ENCODE results near the gene NRM.
"Not testable (repeated sequence)": the region's sequence is repeated elsewhere in the genome, so short reads cannot be mapped to it uniquely, and the experiment has no call there.

Gene NRM

GRCh38 chr6:30719791-30720737, 29.3 kb upstream of the NRM start, which contains the start of gene TUBB:
TSS of gene TUBB (plus strand) at chr6:30720352. CDS start at chr6:30720507, 155 bp downstream.
- peak; percentile 99 for DNase-seq

GRCh38 chr6:30719356-30719755, 28.6 kb upstream of the NRM start:
- no peak for DNase-seq

- DNase-seq = not testable (repeated sequence)
Observed at GRCh38 chr6:30717845-30718720, 27.3 kb upstream of the NRM start.

- peak; percentile 100 for DNase-seq
Observed at GRCh38 chr6:30717129-30717844, 26.5 kb upstream of the NRM start, which contains the start of gene MDC1. TSS of gene MDC1 (minus strand) at chr6:30717281. CDS start at chr6:30715175, 2,106 bp downstream.

- DNase-seq = no peak
Observed at GRCh38 chr6:30716879-30717128, 26.0 kb upstream of the NRM start.

GRCh38 chr6:30714263-30714662, 23.5 kb upstream of the NRM start:
- DNase-seq = no peak

GRCh38 chr6:30712441-30712945, 21.7 kb upstream of the NRM start:
- no peak for DNase-seq

GRCh38 chr6:30711758-30712380, 21.1 kb upstream of the NRM start:
- no peak for DNase-seq

- DNase-seq = no peak
Observed at GRCh38 chr6:30709101-30709868, 18.5 kb upstream of the NRM start.

GRCh38 chr6:30707281-30707850, 16.6 kb upstream of the NRM start:
- peak; percentile 81 for DNase-seq

GRCh38 chr6:30705620-30706019, 14.8 kb upstream of the NRM start:
- DNase-seq = no peak

GRCh38 chr6:30703821-30704220, 13.0 kb upstream of the NRM start:
- no peak for DNase-seq

- no peak for DNase-seq
Observed at GRCh38 chr6:30703011-30703410, 12.2 kb upstream of the NRM start.

GRCh38 chr6:30700340-30700739, 9.6 kb upstream of the NRM start:
- no peak for DNase-seq

GRCh38 chr6:30696432-30696831, 5.6 kb upstream of the NRM start:
- no peak for DNase-seq

GRCh38 chr6:30691208-30691847, 544 bp upstream of the NRM start:
- DNase-seq = no peak

GRCh38 chr6:30689985-30690384, 799 bp downstream of the NRM start:
- DNase-seq = no peak

GRCh38 chr6:30689022-30689865, 1.5 kb downstream of the NRM start:
- no peak for DNase-seq

- DNase-seq = peak; percentile 25
Observed at GRCh38 chr6:30688569-30688968, 2.2 kb downstream of the NRM start.

Data from RPMI8226 (cell line).